ENCODE results near the gene EPB41L1. TPM values are rescaled to one million over a fixed set of nuclear protein-coding genes. Genes with fewer than 3 reads are reported as not detected.

The EPB41L1 gene
- total and polyA plus RNA-seq, 12 donors, result 7.5 to 21.7 (median 15.8) TPM

DNA sequence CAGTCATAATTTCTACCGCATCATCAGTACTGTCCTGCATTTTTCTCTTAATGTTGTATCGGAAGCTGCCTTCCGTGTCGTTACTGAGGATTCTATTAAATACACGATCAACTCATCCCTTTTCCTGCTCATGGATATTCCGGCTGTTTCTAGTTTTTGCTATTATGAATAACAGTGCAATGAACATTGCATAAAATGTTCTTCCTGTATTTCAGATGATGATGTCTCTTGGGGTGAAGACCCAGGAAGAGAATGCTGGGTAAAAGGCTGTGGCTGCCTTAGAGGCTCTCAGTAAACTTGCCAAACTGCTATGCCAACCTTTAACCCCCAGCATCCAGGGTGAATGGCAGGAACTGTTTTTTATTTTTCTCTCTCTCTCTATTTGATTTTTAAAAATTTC, 24.1 kb upstream of the EPB41L1 start:
- intact Hi-C loops (cut with DNase I), result no loop called here
- DNase-seq, result no peak
- H3K27ac ChIP-seq, result no peak overlapping the region
- H3K9me3 ChIP-seq, result no peaks in the 10 kb centered on the region
- no peaks in the 10 kb centered on the region for H3K27me3 ChIP-seq
- no peaks in the 10 kb centered on the region for H3K36me3 ChIP-seq
- TF ChIP-seq, protein P1, sequence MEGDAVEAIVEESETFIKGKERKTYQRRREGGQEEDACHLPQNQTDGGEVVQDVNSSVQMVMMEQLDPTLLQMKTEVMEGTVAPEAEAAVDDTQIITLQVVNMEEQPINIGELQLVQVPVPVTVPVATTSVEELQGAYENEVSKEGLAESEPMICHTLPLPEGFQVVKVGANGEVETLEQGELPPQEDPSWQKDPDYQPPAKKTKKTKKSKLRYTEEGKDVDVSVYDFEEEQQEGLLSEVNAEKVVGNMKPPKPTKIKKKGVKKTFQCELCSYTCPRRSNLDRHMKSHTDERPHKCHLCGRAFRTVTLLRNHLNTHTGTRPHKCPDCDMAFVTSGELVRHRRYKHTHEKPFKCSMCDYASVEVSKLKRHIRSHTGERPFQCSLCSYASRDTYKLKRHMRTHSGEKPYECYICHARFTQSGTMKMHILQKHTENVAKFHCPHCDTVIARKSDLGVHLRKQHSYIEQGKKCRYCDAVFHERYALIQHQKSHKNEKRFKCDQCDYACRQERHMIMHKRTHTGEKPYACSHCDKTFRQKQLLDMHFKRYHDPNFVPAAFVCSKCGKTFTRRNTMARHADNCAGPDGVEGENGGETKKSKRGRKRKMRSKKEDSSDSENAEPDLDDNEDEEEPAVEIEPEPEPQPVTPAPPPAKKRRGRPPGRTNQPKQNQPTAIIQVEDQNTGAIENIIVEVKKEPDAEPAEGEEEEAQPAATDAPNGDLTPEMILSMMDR (IDR thresholded peaks at IDR 0.05), result no peak
- H3K4me1 ChIP-seq, result peaks cover 0 to 3% (median 0%) of the 10 kb centered on the region in 9 donors
- H3K4me3 ChIP-seq, result no peak overlapping the region
- ATAC-seq, result no peak
- WGBS, 2 donors, result 81 to 86% methylated on average over 6 of the region's 6 CpGs

DNA sequence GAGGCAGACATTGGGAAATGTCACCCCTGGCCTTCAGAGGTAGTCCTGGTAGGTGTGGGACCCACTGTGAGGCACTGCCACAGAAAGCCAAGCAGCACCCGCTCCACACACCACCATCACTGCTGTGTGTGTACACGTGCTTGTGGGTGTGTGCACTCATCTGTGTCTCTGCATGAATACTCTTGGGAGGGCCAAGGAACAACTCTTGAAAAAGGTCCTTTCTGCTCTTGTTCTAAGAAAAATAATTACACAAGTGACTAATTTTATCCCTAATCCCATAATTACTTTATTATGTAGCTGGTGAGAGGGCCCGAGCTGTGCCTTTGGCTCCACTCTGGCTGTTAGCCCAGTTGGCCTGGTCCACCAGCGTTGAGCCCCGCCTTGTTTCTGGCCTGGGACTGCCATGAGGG, 21.7 kb upstream of the EPB41L1 start:
- intact Hi-C loops (cut with DNase I), result no loop called here
- TF ChIP-seq, protein P1 (IDR thresholded peaks at IDR 0.05), result no peak
- Histone ChIP-seq H3K27me3 (no peaks in the 10 kb centered on the region), H3K36me3 (no peaks in the 10 kb centered on the region), H3K4me3 (no peak overlapping the region), H3K4me1 (peaks cover 0 to 3% (median 0%) of the 10 kb centered on the region in 9 donors), H3K27ac (no peak overlapping the region), H3K9me3 (no peaks in the 10 kb centered on the region)
- no peak for DNase-seq
- 85 to 93% methylated on average over 5 of the region's 5 CpGs for WGBS, 2 donors
- ATAC-seq, result no peak

DNA sequence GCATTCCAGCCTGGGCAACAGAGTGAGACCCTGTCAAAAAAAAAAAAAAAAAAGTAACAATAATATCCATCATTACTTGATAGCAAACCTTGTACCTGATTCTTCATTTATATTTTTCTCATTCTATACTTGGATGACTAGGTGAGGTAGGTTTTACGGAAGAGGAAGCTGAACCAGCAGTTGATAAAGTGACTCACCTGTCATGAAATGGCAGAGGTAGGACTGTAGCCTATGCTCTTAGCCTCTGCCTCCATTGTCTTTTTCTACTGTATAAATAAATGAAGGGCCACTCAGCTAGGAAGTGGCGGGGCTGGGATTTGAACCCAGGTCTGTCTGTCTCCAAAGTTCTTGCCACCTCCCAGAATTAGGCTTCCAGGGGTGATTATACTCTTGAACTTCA, 20.7 kb upstream of the EPB41L1 start:
- H3K36me3 ChIP-seq, result no peaks in the 10 kb centered on the region
- no peak for DNase-seq
- intact Hi-C loops (cut with DNase I), result no loop called here

DNA sequence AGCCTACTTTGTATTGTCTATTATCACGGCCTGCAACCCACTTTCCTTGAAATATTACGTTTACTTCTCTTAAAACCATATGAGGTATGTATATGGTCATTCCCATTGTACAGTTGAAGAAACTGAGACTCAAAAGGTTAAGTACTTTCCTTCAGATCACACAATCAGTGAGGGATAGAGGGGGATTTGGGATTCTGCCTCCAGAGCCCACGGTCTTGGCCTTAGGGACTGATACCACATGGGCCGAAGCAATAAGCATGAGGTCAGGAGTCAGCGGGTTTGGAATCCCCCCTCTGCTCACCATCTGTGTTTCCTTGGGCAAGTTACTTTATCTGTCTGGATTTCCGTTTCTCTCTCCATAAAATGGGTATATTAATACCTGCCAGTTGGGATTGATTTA, 19.4 kb upstream of the EPB41L1 start:
- H3K4me1 ChIP-seq, result peaks cover 0 to 5% (median 0%) of the 10 kb centered on the region in 9 donors
- ATAC-seq, result no peak
- H3K27me3 ChIP-seq, result no peaks in the 10 kb centered on the region
- no peak overlapping the region for H3K4me3 ChIP-seq
- intact Hi-C loops (cut with DNase I), result loop anchor here in 3 of 10 donors (5.0 kb wide), 3 partner anchors 38 to 138 kb away; no protein-coding TSS in a partner anchor
- no peaks in the 10 kb centered on the region for H3K36me3 ChIP-seq
- no peak overlapping the region for H3K27ac ChIP-seq
- WGBS, 2 donors, result 95% methylated on average over 6 of the region's 6 CpGs
- no peaks in the 10 kb centered on the region for H3K9me3 ChIP-seq
- TF ChIP-seq, protein P1 (IDR thresholded peaks at IDR 0.05), result no peak
- DNase-seq, result no peak

More for the DNA sequence above, 20.7 kb upstream of the EPB41L1 start:
- TF ChIP-seq, protein P1 (IDR thresholded peaks at IDR 0.05), result no peak
- no peaks in the 10 kb centered on the region for H3K9me3 ChIP-seq
- H3K27me3 ChIP-seq, result no peaks in the 10 kb centered on the region
- no peak overlapping the region for H3K4me3 ChIP-seq
- H3K27ac ChIP-seq, result no peak overlapping the region
- H3K4me1 ChIP-seq, result peaks cover 0 to 2% (median under 1%) of the 10 kb centered on the region in 9 donors
- ATAC-seq, result no peak
- WGBS, 2 donors, result 96 to 98% methylated on average over 2 of the region's 2 CpGs
